GM19193 (cell line): Measurements from ENCODE around the gene TMX1.

Experiments used
- POLR2A ChIP-seq: IDR thresholded peaks from 4 replicates; pipeline ENCODE4 v1.6.1; 2011; ENCODE audit not compliant: insufficient read depth, insufficient read length; ENCODE audit errors: extremely low read depth

The TMX1 gene

DNA sequence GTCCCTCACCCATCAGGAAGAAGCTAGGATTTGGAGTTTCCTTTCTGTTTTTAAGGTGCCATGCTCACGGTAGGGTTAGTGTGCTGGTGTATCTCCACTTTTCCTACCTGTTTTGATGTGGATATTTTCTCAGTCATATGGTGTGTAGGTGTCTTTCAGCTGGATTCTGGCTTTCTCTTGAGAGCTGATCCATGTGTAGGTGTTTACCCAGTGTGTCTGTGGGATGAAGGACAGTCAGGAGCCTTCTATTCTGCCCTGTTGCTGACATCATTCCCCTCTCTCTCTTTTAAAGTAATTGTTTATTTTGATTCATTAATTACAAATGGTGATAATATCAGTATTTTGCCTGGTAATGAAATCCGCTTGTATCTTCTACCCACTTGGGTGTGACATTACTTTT, 22.8 kb downstream of the TMX1 start:
- no peak for TF ChIP-seq POLR2A

DNA sequence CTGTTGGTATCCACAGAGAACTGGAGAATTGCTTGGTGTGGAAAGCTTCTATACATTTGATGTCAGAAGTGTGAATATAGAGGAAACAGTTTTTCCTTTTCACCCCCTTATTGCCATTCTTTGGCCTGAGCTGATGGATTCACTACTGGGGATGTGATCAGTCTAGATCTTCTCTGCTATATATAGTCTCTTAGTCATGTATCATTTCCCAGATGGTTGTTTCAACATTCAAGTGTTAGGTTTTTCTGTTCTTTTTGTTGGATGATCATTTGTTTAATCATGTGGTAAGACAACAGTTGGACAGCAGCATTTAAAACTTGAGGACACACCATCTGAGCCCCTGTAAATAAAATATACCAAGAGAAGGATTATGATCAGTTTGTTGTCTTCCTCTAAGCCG, 29.6 kb downstream of the TMX1 start:
- TF ChIP-seq POLR2A = no peak

DNA sequence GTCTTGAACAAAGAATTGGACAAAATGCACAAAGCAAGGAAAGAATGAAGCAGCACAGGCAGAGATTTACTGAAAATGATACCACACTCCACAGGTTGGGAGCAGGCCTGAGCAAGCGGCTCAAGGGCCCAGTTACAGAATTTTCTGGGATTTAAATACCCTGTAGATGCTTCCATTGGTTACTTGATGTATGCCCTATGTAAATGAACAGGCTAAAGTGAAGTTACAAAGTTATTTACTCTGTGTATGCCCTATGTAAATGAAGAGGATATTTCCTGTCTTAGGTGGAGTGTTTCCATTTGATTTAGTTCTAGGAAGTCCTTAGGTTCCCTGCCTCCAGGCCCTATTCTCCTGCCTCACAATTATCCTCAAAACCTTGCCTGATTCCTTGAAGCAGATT, 36.6 kb downstream of the TMX1 start:
- no peak for TF ChIP-seq POLR2A

DNA sequence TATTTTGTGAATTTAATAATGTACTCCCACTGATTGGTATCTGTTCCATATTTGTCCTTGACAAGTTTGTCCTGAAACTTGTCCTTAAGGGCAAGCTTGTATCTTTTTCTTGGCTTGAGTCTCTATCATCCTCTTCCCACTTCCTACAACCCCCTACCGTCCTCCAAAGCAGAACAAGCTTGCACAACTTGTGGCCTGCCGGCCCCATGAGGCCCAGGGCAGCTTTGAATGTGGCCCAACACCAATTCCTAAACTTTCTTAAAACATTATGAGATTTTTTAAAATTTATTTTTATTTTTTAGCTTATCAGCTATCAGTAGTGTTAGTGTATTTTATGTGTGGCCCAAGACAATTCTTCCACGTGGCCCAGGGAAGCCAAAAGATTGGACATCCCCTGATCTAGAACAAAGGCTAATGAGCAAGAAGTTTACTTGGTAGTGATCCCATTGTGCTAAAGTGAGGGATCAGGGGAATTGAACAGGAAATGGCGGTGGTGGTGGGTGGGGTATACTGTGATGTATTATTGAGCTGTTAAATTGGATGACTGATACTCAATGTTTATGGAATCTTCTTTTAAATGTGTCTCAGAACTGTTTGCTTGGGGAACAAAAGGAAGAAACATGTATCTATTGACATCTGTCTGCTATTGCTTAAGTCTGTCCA, 37.8 kb downstream of the TMX1 start:
- no peak for TF ChIP-seq POLR2A

DNA sequence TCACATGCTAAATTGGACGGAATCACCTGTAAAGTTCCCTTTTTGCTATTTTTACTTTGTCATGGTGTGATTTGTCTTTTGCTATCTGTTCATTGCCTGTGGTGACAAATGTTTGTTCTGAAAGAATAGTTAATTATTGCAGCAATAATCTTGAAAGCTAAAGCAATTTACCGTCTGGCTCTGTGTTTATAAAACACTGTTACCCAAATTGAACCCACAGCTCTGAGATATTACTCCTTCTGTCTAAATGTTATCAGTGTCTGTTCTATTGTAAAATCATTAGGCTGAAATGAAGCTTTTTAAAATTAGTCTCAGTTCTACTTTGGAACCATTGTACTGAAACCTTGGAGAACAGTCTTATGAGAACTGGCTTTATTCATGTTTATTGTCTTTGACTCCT, 42.5 kb downstream of the TMX1 start:
- TF ChIP-seq POLR2A = no peak

DNA sequence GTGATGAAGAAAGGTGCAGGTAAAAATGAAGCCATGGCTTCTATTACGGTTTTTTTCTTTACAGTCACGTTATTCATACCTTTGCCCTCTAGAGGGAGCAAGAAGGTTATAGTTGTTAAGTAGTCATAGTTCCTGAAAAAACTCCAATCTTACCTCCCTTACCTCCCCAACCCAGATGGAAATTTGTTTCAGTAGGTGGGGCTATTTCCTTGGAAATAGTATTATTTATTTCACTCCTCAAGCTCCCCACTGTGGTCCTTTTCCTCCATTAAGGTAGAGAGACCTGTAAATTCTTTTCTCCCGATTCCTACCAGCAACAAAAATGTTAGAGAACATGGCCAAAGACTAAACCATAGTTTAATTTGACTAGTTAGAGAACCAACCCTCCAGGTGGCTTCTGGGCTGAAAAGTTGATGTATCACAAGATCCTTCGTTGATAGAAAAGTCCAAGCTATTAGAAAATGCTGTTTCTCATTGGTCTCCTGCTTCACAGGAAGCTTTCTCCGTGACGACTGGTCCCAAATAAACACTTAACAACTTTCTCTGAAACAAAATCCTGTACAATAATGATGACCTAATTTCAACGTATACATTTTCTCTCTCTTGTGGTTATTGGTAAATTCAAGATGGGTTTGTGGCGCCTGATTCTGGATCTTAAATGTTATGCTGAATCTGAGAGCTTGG, 43.5 kb downstream of the TMX1 start:
- no peak for TF ChIP-seq POLR2A

DNA sequence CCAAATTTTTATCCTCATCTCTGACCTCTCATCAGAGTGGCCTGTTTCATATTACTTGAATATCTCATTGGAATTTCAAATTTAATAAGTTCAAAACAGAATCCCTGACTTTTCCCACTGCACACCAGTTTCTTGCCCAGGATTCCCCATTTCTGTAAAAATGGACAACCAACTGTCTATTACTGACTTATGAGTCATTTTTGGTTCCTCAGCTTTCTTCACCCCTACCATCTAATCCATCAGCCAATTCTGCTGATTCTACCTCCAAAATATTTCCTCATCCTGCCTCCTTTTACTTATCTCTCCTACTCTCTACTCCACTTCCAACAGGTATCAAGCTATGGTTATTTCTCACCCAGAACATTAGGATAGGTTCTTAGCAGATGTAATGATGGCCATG, 44.2 kb downstream of the TMX1 start:
- TF ChIP-seq POLR2A = no peak

DNA sequence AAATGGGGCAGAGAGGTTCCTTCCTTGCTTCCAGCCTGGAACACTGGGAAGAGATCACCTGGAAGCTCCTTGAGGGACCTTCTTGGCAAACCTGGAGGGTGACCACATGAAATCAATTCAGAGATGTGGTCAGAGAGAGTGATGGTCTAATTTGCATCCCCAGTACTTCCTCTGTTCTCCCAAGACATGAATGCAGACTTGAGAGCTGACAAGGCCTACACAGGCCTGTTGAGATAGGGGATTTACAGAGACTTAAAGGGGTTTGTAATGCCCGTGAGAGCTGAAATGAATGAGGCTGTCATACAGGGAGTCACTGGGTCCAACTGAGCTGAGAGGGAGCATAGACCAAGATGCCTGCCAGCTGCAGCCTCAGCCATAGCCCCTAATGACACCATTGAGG, 45.1 kb downstream of the TMX1 start:
- no peak for TF ChIP-seq POLR2A

DNA sequence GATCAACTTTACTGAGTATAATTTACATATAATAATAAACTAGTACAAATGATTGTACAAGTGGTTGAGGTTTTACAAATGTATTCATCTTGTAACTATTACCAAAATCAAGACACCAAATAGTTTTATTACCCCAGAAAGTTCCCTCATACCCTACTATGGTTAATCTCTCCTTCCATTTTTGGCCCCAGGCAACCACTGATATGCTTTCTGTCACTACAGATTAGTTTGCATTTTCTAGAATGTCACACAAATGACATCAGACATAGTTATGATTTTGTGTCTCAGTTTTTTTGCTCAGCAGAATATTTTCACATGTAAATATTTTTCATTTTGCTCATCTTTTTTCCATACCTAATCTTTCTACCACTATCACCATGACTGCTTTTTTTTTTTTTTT, 49.1 kb downstream of the TMX1 start:
- no peak for TF ChIP-seq POLR2A

DNA sequence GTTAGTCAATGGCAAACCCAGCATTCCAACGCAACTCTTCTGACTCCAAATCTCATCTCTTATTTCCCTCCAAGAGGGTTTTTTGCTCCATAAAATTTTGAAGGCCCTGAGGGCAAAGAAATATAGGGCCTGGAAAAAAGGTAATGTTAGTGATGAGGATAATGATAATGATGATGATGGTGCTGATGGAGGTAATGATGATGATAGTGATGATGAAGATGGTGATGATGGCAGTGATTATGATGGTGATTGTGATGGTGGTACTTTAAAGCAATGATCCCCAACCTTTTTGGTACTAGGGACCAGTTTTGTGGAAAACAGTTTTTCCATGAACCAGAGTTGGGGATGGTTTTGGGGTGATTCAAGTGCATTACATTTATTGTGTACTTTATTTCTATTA, 50.1 kb downstream of the TMX1 start:
- TF ChIP-seq POLR2A = no peak

DNA sequence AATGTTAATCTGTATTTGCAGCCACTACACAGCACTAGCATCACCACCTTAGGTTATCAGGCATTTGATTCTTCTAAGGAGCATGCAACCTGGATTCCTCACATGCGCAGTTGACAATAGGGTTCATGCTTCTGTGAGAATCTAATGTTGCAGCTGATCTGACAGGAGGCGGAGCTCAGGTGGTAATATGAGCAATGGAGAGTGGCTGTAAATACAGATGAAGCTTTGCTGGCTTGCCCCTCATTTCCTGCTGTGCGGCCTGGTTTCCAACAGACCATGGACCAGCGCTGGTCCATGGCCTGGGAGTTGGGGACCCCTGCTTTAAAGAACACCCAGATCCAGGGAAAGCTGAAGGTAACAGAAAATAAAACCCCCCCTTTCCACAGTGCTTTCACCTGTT, 51.0 kb downstream of the TMX1 start:
- TF ChIP-seq POLR2A = no peak

DNA sequence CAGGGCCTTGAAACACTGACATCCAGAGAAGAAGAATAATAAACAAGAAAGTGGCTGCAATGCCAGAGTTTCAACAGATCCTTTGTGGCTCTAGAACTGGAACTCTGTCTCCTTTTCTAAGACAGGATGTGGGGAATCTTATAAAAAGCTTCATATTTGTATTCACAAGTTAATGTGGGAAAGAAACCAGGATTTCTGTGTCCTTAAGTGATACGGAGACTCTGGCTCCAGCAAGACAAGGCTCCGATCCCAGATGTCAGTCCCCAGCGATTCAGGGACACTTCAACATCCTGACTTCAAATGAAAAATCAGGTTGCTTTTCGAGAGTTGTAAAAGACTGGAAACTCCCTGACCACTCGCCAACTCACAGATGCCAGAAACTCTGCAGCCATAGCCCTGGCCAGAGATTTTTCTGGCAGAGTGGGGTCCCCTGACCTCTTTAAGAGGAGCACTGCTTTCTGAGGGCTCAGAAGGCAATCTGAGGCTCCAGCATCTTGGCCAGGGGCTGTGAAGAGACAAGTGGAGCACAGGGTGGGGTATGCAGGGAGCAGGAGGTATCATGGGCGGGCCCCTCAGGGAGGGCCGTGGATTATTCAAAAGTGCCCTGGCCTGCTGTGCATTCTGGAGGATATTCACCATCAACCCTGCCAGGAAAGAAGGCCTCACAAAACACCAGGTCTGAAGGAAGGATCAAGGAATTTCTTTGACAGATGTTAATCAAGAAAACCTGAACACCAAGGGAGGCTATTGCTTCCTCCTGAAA, 53.3 kb downstream of the TMX1 start:
- no peak for TF ChIP-seq POLR2A

DNA sequence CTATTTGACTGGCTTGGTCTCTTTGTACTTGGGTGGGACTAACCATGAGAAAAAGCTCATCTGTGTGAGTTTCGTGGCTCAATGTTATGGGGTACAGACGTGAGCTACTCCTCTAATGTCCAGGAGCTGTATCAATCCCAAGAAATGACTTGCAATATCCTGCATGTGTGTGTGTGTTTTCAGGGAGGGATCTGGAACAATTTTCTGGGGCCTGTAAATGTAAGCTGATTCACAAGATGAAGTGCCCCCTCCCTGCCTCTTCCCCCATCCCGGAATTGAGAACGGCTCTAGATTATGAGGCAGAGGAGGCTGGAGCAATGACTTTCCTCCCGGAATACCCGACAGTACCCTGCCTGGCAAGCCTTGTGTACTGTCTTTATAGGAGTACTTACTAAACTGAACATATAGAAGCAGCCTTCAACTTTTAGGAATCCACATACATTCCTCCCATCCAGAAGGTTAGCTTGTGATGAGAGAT, 53.9 kb downstream of the TMX1 start:
- TF ChIP-seq POLR2A = no peak

DNA sequence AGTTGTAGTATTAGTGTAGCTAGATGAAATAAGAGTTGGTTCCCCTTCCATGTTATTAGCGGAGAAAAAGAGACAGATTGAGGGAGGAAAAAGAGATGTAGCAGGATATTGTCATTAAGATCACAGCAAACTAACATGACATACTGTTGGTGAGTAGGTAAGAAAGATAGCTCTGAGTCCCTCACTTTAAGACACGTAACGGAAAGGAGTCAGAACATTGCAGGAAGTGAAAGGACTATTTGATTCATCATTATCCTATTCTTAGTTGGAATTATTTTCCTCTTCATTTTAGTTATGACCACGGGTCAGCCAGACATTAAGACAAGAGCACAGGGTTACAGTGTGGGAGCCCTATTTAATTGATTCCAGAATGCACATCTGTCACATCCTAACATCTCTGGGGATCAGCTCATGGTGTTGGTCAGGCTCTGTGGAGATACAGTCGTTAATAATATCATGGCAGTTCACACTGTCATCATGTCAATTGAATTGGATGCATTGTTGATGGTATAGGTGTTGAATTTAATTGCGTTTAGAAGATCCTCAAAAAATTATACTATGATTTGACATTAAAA, 55.0 kb downstream of the TMX1 start:
- no peak for TF ChIP-seq POLR2A

DNA sequence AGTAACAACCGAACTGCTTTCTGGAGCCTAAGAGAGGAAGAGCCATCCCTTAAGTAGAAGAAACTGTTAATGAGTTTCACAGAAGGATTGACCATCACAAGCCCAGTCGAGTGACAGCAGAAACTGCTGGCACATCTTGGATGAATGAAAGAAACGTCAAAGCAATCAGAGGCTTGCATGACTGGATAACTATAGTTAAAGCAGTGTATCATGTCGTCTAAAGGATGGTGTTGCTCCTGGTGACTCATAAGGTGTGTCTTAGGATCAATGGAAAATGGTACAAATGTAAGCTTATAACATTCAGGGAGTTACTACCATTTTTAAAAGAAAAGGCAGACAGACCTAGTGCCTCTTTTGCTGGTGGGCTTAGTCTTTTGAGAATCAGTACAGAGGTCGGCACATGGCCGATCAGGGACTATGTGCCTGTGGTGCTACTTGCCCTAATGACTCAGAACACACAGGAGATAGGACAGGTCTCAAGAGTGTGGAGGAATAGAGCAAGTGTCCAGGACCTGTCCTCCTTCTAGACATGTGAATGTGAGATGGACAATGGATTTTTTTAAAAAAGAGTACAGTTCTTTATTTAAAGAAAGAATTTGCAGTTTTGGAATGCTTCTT, 55.7 kb downstream of the TMX1 start:
- TF ChIP-seq POLR2A = no peak
